Loucy (cell line): ENCODE data around the gene GRPEL1.

Experiments used
- CTCF ChIP-seq: fragments of 200-600 bp; sonication (generic); conservative IDR thresholded peaks from 2 replicates; pipeline ENCODE4 v1.5.1; 2014; ENCODE audit warnings: mild to moderate bottlenecking, antibody characterized with exemption, low read length
- EZH2phosphoT487 ChIP-seq: fragments of 200-600 bp; IDR thresholded peaks from 2 replicates; pipeline ENCODE4 v1.6.1; 2018; ENCODE audit warnings: antibody characterized with exemption, mild to moderate bottlenecking, moderate library complexity, borderline replicate concordance

DNA sequence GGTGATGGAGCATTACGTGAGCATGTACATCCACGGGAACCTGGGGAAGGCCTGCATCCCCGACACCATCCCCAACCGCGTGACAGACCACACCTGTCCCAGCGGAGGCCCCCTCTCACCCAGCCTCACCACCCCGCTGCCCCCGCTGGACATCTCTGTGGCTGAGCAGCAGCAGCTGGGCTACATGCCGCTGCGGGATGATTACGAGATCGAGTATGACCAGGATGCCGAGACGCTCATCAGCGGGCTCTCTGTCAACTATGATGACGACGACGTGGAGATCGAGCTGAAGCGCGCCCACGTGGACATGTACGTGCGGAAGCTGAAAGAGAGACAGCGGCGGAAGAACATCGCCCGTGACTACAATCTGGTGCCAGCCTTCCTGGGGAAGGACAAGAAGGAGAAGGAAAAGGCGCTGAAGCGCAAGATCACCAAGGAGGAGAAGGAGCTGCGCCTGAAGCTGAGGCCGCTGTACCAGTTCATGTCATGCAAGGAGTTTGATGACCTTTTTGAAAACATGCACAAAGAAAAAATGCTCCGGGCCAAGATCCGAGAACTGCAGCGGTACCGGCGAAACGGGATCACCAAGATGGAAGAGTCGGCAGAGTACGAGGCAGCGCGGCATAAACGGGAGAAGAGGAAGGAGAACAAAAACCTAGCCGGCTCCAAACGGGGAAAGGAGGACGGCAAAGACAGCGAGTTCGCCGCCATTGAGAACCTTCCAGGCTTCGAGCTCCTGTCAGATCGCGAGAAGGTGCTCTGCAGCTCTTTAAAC lies 13.6 kb downstream of the GRPEL1 start:
- TF ChIP-seq CTCF (no peak), EZH2phosphoT487 (no peak)
